A549 (cell line): ENCODE data around the gene MUC12. TPM values are rescaled to one million over a fixed set of nuclear protein-coding genes. Genes with fewer than 3 reads are reported as not detected.

Experiments
- ATAC-seq, 2 experiments: fragments of 200-7000 bp in 1 of 2; fragments of >200 bp in 1 of 2; cut with Nextera tagmentation in 1 of 2; cut with Tn5 transposase in 1 of 2; 3 replicates each; pipeline versions ENCODE4 v1.8.0 to v1.9.1; 2018 to 2020; ENCODE audit warnings: mild to moderate bottlenecking in 1 of 2, moderate library complexity in 1 of 2
- CTCF ChIA-PET: fragments of 300-600 bp; sonication (Branson Sonifier 250); formaldehyde crosslinking; extraction: SDS; loops from one replicate; lab custom pipeline; 2021; ENCODE audit warnings: antibody characterized with exemption, inconsistent platforms; lab: Yijun Ruan, JAX
- POLR2A ChIA-PET: fragments of 350-600 bp; formaldehyde crosslinking; extraction: SDS; loops from one replicate; lab custom pipeline; 2021; ENCODE audit warnings: antibody characterized with exemption, inconsistent platforms; lab: Yijun Ruan, JAX
- DNase-seq, 2 experiments: peaks; one replicate each; pipeline versions ENCODE4 v3.0.0 to v3.0.0-alpha.2; 2011 to 2016; ENCODE audit warnings: low read depth in 1 of 2, low spot score in 1 of 2
- FAIRE-seq: peaks from 2 replicates; lab custom pipeline; 2011; peaks lifted over from hg19 to GRCh38; lab: Jason Lieb, UNC
- H3K27ac ChIP-seq, 2 experiments: fragments of >200 bp; sonication (Bioruptor Twin); formaldehyde crosslinking; 3 replicates each; pipeline ENCODE4 v1.5.1; 2016 to 2017
- H3K4me1 ChIP-seq: fragments of >200 bp; sonication (Bioruptor Twin); formaldehyde crosslinking; 3 replicates; pipeline ENCODE4 v1.6.1; 2016
- H3K4me2 ChIP-seq: fragments of >200 bp; sonication (Bioruptor Twin); formaldehyde crosslinking; 3 replicates; pipeline ENCODE4 v1.6.1; 2016
- H3K4me3 ChIP-seq: fragments of >200 bp; sonication (Bioruptor Twin); formaldehyde crosslinking; 3 replicates; pipeline ENCODE4 v1.5.1; 2016
- H3K9me3 ChIP-seq: fragments of >200 bp; sonication (Bioruptor Twin); formaldehyde crosslinking; 3 replicates; pipeline ENCODE4 v1.6.1; 2016
- ATOH8 ChIP-seq: fragments of 250-450 bp; sonication (Bioruptor Pico); IDR thresholded peaks from 2 replicates; pipeline ENCODE4 v1.5.0; 2020; ENCODE audit warnings: low read depth, mild to moderate bottlenecking, moderate library complexity
- CHD2 ChIP-seq: fragments of 150-350 bp; IDR thresholded peaks from 2 replicates; pipeline ENCODE4 v1.6.1; 2014; ENCODE audit warnings: low read length; ENCODE audit not compliant: partially characterized antibody
- CHD4 ChIP-seq: fragments of 200-600 bp; sonication (generic); IDR thresholded peaks from 2 replicates; pipeline ENCODE4 v1.6.1; 2016; ENCODE audit warnings: antibody characterized with exemption, mild to moderate bottlenecking, borderline replicate concordance
- CTCF ChIP-seq: fragments of >200 bp; sonication (Bioruptor Twin); formaldehyde crosslinking; IDR thresholded peaks from 3 replicates; pipeline ENCODE4 v1.5.1; 2016
- EHF ChIP-seq: fragments of 250-450 bp; sonication (Bioruptor Pico); IDR thresholded peaks from 2 replicates; pipeline ENCODE4 v1.5.0; 2020; ENCODE audit warnings: mild to moderate bottlenecking
- FOSB ChIP-seq: fragments of 250-450 bp; sonication (Bioruptor Pico); IDR thresholded peaks from 2 replicates; pipeline ENCODE4 v1.5.0; 2020; ENCODE audit warnings: mild to moderate bottlenecking, moderate library complexity
- HDAC2 ChIP-seq: fragments of 200-600 bp; sonication (generic); IDR thresholded peaks from 2 replicates; pipeline ENCODE4 v1.6.1; 2016
- HMGXB4 ChIP-seq: fragments of 250-450 bp; sonication (Bioruptor Pico); IDR thresholded peaks from 2 replicates; pipeline ENCODE4 v1.5.0; 2021; ENCODE audit warnings: mild to moderate bottlenecking, moderate library complexity, borderline replicate concordance
- HOXA7 ChIP-seq: fragments of 250-450 bp; sonication (Bioruptor Pico); IDR thresholded peaks from 2 replicates; pipeline ENCODE4 v1.5.0; 2020; ENCODE audit warnings: mild to moderate bottlenecking, moderate library complexity
- HOXB5 ChIP-seq: fragments of 250-450 bp; sonication (Bioruptor Pico); IDR thresholded peaks from 2 replicates; pipeline ENCODE4 v1.5.0; 2020; ENCODE audit warnings: mild to moderate bottlenecking, moderate library complexity
- KDM1A ChIP-seq: fragments of 200-600 bp; sonication (generic); IDR thresholded peaks from 2 replicates; pipeline ENCODE4 v1.6.1; 2016; ENCODE audit warnings: low read depth, mild to moderate bottlenecking
- KDM5A ChIP-seq: fragments of 200-600 bp; sonication (generic); IDR thresholded peaks from 2 replicates; pipeline ENCODE4 v1.6.1; 2016; ENCODE audit warnings: antibody characterized with exemption, mild to moderate bottlenecking
- NPAS2 ChIP-seq: fragments of 250-450 bp; sonication (Bioruptor Pico); IDR thresholded peaks from 2 replicates; pipeline ENCODE4 v1.8.0; 2022; ENCODE audit warnings: mild to moderate bottlenecking, moderate library complexity, borderline replicate concordance
- PHF8 ChIP-seq: fragments of 200-600 bp; sonication (generic); IDR thresholded peaks from 2 replicates; pipeline ENCODE4 v1.6.1; 2016; ENCODE audit warnings: low read depth, mild to moderate bottlenecking, antibody characterized with exemption, moderate library complexity, borderline replicate concordance
- RNF2 ChIP-seq: fragments of 200-600 bp; sonication (generic); IDR thresholded peaks from 2 replicates; pipeline ENCODE4 v1.6.1; 2016; ENCODE audit warnings: low read depth, mild to moderate bottlenecking, antibody characterized with exemption, moderate library complexity, borderline replicate concordance
- SMC3 ChIP-seq: fragments of >200 bp; sonication (Bioruptor Twin); formaldehyde crosslinking; IDR thresholded peaks from 3 replicates; pipeline ENCODE4 v1.6.1; 2018; ENCODE audit warnings: inconsistent platforms
- ZFP36 ChIP-seq: fragments of 450-650 bp; IDR thresholded peaks from 2 replicates; pipeline ENCODE4 v1.6.1; 2014; ENCODE audit warnings: borderline replicate concordance; ENCODE audit not compliant: partially characterized antibody
- ZNF302 ChIP-seq: fragments of 250-450 bp; sonication (Bioruptor Pico); IDR thresholded peaks from 2 replicates; pipeline ENCODE4 v1.9.0; 2021; ENCODE audit warnings: inconsistent platforms, mild to moderate bottlenecking, moderate library complexity
- WGBS: methylation state at CpG from one replicate; pipeline ENCODE4 v1.1.6; 2017; ENCODE audit errors: missing lambda C conversion rate; 5-methylcytosine and 5-hydroxymethylcytosine counted together
- polyA plus RNA-seq, 4 experiments: library from polyadenylated mRNA; depleted of rRNA in 3 of 4; stranded (reverse); fragments of >200 nt; fragmentation: RNase III in 1 of 4; extraction: RNeasy Plus Mini Kit Qiagen cat#74134 plus additional on column Dnase treatment in 1 of 4; gene quantifications; 2 replicates in 3 of 4; 3 replicates in 1 of 4; pipeline ENCODE4 v1.2.3, GENCODE V29; 2011 to 2017

The MUC12 gene
- polyA plus RNA-seq, 2 of the 4 experiments (the other 2 are of a cell fraction) = 1.2 to 2.4 TPM

- TF ChIP-seq HOXB5 (CRISPR knock-in tag) (no peak), HDAC2 (no peak), HMGXB4 (CRISPR knock-in tag) (no peak), PHF8 (no peak), SMC3 (no peak), NPAS2 (CRISPR knock-in tag) (no peak), EHF (CRISPR knock-in tag) (no peak), KDM1A (no peak), KDM5A (no peak)
Measured at GRCh38 chr7:100946766-100947365, 22.5 kb upstream of the MUC12 start (continued).

GRCh38 chr7:100947792-100948191 lies 21.6 kb upstream of the MUC12 start:
- no peak for ATAC-seq
- WGBS = 78% methylated on average over 5 of the region's 5 CpGs

More at GRCh38 chr7:100947792-100948191, 21.6 kb upstream of the MUC12 start:
- POLR2A ChIA-PET = no interaction called here
- peaks cover 4% of the 10 kb centered on the region for H3K4me1 ChIP-seq
- H3K4me2 ChIP-seq = no peak overlapping the region
- DNase-seq (no peak), FAIRE-seq (no peak)
- CTCF ChIA-PET = interaction anchor here (1.1 kb wide), 1 partner anchor 134 kb away, joined by 3 read pairs; no protein-coding TSS in a partner anchor
- H3K4me3 ChIP-seq = no peak overlapping the region
- TF ChIP-seq HMGXB4 (CRISPR knock-in tag) = no peak
- TF ChIP-seq CHD2 = no peak
- no peak for TF ChIP-seq RNF2
- TF ChIP-seq NPAS2 (CRISPR knock-in tag) = no peak
- TF ChIP-seq ZFP36 = no peak
- no peak for TF ChIP-seq HOXA7
- TF ChIP-seq FOSB (CRISPR knock-in tag) = no peak
- TF ChIP-seq ATOH8 (CRISPR knock-in tag) = no peak
- no peak for TF ChIP-seq KDM1A
- TF ChIP-seq HOXB5 (CRISPR knock-in tag) = no peak
- TF ChIP-seq CHD4 = no peak
- TF ChIP-seq ZNF302 (CRISPR knock-in tag) = no peak
- TF ChIP-seq CTCF = no peak
- no peak overlapping the region for H3K27ac ChIP-seq
- peaks cover 8% of the 10 kb centered on the region for H3K9me3 ChIP-seq
